Omental fat pad (tissue), 4 donors: Measurements from ENCODE around the gene AIM2. TPM values are rescaled to one million over a fixed set of nuclear protein-coding genes. Genes with fewer than 3 reads are reported as not detected.
"Not testable (repeated sequence)": the region's sequence is repeated elsewhere in the genome, so short reads cannot be mapped to it uniquely, and the experiment has no call there.

Source experiments
- ATAC-seq: fragments of 150-250 bp; one replicate; pipeline ENCODE4 v1.9.1; 2016; ENCODE audit warnings: mild to moderate bottlenecking, moderate library complexity; ENCODE audit not compliant: low FRiP score
- DNase-seq: peaks from one replicate; pipeline ENCODE4 v3.0.0-alpha.2; 2019; ENCODE audit warnings: low spot score
- CTCF ChIP-seq, 3 donors: fragments of 450-650 bp; IDR thresholded peaks; one replicate each; pipeline ENCODE4 v1.5.1; 2016 to 2017; ENCODE audit warnings: antibody characterized with exemption in 3 of 3, mild to moderate bottlenecking in 3 of 3, moderate library complexity in 2 of 3
- total RNA-seq, 4 donors: library from RNA; depleted of rRNA; stranded (reverse); fragments of >200 nt; gene quantifications; one replicate each; pipeline ENCODE4 v1.1.0, GENCODE V29; 2016

The AIM2 gene
- total RNA-seq, 4 donors from 2014 or later = 0.46 to 5.2 (median 1.2) TPM

GRCh38 chr1:159065106-159065505, 11.5 kb downstream of the AIM2 start:
- DNase-seq (no peak), ATAC-seq (no peak)
- no peak for TF ChIP-seq CTCF (IDR thresholded peaks at IDR 0.05)

DNA sequence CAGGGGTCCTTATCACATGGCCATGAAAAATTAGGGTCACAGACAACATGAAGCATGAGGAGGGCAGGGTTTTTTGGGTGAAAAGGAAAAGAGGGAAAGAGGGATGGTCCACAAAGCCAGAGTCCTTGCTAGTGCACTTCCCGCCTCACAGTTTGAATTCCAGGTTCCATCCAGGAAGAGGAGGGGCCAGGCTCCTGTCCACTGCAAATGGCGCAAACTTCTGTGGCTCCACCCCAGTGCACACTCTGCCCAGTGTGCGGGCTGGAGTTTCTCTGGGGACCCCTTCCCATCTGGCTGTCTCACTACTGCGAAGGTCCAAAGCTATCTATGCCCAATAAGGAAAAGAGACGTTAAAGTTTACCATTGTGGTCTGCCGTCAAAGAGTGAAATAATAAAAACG, 17.8 kb downstream of the AIM2 start:
- ATAC-seq (no peak), DNase-seq (no peak)
- TF ChIP-seq CTCF (IDR thresholded peaks at IDR 0.05) = no peak

DNA sequence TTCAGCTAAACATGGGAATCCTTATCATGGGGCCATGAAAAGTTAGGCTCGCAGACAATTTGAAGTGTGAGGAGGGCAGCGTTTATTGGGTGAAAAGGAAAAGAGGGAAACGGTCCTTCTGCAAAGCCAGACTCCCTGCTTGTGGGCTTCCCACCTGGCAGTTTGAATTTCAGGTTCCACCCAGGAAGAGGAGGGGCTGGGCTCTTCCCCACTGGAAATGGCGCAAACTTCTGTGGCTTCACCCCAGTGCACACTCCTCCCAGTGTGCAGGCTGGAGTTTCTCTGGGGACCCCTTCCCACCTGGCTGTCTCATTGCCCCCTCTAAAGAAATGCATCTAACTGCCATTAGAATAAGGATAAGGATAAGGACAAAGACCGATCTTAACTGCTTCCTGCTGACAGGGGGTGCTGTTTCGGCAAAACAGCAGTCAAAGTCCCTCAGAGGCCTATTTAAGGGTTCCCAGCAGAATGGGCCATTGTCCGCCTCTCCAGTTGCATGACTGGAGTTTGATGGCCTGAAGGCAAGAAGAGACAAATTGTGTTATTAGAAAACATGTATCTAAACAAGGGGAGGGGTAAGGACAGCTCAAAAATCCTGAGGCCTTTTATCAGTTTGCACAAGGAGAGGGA, 20.4 kb downstream of the AIM2 start:
- TF ChIP-seq CTCF (IDR thresholded peaks at IDR 0.05) = no peak
- no peak for DNase-seq
- ATAC-seq = no peak

- DNase-seq = no peak
- no peak for TF ChIP-seq CTCF (IDR thresholded peaks at IDR 0.05)
- ATAC-seq = no peak
These were observed 21.4 kb downstream of the AIM2 start for GRCh38 chr1:159055181-159055641.

GRCh38 chr1:159054427-159054826, 22.1 kb downstream of the AIM2 start:
- TF ChIP-seq CTCF (IDR thresholded peaks at IDR 0.05) = no peak
- peak; percentile 88 for ATAC-seq
- no peak for DNase-seq

DNA sequence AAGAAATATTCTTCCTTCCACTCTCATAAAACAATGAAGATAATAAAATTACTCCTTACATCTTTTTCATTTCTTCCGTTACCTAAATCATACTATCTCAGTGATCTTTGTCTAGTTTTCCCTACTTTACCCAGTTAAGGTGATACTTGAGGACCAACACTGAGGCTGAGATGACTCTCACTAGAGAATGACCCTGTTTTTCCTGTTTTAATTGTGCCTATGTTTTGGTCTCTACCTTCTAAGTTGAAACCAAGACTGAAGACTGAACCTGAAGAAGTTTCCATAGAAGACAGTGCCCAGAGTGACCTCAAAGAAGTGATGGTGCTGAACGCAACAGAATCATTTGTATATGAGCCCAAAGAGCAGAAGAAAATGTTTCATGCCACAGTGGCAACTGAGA, 25.1 kb downstream of the AIM2 start:
- no peak for ATAC-seq
- TF ChIP-seq CTCF (IDR thresholded peaks at IDR 0.05) = no peak
- DNase-seq = no peak

DNA sequence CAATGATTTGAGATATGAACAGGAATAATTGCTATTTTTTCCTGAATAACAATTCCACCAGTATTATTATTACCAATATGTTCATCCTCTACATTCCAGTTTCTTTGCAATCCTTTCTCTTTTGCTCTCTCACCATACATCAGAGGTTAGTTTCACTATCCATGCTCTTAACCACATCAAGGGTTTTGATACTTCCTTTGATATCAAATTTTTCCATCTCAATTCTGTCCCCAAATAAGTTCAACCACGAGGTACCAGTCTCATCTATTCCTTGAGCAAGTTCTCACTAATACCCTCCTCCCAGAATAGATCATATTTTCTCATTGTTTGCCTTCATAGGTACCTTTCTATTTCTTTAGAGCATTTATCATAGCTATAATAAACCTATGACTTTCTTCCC, 30.1 kb downstream of the AIM2 start:
- not testable (repeated sequence) for ATAC-seq, DNase-seq
